HG03342 (cell line): ENCODE measurements around the gene MORF4L2.

Experiments used
- ATAC-seq: cut with Tn5 transposase; IDR thresholded peaks from one replicate; pipeline ENCODE4 v1.9.1; 2021; ENCODE audit warnings: mild to moderate bottlenecking, moderate library complexity; ENCODE audit not compliant: unreplicated experiment

MORF4L2 gene

DNA sequence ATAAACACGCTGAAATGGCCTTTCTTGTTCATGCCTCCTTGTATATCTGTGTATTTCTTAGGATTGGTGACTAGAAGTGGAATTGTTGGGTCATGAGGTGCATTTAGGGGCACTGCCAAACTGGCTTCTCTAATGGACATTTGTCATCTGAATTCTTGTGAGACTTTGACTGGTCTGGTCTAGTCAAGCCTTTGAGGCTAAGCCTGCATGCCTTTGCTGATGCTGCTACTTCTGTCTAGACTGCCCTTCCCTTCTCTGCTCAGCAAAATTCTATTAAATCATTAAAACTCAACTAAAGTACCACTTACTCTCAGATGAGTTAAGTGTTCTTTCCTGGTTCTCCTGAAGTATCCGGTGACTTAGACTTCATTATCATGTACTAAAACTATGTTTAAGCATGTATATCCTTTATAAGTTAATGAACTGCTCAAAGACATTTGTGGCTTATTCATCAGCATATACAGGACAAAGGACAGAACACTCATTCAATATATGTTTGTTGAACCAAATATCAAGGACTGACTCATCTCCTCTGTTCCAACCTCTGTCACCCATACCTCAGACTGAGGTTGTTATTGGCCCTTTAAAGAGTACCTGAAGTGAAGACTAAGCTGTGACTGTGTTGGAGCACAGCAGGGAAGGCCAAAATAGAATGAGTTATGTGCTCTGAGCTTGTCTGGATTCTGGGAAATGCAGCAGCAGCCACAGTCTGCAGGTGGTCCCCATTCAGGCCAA, 48.7 kb downstream of the MORF4L2 start:
- no peak for ATAC-seq

GRCh38 chrX:103635436-103635835, 51.1 kb downstream of the MORF4L2 start:
- ATAC-seq = no peak

DNA sequence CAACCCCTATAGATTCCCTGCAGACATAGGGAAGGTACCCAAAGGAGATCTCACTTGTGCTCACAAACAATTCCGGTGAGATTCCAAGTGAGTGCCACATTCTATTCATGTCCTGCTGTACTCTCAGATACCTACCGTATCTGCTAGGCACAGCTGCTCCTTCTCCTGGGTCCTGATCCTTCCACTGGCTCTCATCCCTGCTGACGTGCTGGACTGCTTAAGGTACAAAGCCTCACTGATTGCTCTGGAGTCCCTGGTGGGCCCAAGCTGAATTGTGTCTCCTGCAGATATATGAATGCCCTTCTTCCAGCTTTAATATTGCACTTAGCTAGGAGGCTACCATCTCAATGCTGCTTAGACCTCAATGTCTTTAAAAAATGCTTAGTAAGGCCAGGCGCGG, 55.4 kb downstream of the MORF4L2 start:
- ATAC-seq = no peak

DNA sequence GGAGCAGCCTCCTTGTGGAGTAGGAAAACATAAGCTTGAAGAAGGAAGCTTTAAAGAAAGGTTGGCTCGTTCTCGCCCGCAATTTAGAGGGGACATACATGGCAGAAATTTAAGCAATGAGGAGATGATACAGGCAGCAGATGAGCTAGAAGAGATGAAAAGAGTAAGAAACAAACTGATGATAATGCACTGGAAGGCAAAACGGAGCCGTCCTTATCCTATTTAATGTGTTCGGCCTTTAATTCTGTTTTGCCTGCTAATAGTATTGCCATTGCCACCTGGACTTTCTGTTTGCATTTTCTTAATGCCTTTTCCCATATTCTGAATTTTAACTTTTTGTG, 56.4 kb downstream of the MORF4L2 start:
- no peak for ATAC-seq

DNA sequence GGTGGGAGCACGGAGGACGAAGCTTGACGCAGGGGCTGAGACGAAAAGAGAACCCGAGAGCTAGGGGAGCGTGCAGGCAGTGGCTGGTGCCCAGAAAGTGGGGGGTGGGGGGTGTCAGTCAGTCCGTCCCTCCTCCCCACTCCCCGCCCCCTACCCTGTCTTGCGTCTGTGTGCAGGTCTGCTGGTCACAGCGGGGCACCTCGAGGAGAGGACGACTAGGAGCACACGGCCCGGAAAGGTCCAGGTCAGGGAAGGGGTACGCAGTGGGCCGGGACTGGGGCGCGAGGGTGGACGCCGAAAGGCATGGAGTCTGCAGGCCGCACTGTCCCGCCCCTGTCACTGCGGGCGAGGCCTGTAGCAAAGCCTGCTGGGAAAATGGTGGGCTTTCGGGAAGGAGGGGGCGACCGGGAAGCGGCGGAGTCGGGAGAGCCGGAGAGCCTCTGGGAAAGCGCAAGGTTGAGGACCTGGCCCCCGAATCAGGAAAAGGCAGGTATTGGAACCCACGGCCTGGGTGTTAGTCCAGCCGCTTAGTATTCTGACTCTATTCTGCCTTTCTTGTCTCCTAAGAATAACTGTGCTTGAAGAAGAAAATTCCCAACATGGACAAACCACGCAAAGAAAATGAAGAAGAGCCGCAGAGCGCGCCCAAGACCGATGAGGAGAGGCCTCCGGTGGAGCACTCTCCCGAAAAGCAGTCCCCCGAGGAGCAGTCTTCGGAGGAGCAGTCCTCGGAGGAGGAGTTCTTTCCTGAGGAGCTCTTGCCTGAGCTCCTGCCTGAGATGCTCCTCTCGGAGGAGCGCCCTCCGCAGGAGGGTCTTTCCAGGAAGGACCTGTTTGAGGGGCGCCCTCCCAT, 57.0 kb downstream of the MORF4L2 start:
- peak; percentile 31 for ATAC-seq

DNA sequence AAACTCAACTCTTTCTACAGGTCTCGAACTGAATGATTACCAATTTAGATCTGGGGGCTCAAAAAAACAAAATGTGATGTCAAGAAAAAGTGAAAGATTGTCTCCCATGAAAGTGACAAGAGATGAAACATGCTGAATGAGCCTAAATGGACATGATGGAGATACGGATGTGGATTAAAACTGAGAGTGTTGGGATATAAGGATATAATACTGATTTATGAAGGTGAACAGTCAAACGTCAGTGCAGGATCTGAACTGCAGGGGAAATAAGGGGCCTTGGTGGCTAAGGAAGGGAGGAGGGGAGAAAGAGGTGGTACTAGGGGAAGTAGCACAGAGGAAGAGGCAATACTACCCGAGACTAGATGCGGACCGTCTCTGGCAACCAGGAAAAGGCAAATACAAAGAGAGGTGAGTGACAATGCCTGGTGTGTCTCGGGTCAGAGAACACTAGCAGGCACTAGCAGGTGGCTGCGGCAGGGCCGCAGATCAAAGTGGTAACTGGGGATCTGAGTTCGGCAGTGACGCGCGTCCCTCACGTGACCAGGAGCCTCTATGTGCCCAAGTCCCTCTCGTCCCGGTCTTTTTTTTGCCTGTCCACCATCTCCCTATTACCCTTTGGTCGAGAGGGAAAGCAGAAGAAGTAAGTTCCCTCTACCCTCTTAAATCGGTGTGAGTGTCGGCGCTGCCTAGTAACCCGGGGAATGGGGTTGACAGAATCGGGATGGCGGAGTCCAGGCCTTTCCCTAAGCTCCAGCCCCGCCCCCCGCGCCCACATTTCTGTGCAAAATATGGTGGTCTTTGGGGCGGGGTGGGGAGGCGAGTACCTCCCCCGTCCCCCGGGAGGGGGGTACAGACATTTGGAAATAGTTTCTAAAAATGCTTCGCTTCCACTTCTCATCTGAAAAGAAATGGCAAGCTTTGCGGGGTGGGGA, 57.8 kb downstream of the MORF4L2 start, which contains the start of gene TCEAL1:
TCEAL1 (plus strand) TSS at position 590 of the 932 bp plus-strand sequence. CDS start 942 bp downstream, outside the sequence.
- peak; percentile 72 for ATAC-seq

DNA sequence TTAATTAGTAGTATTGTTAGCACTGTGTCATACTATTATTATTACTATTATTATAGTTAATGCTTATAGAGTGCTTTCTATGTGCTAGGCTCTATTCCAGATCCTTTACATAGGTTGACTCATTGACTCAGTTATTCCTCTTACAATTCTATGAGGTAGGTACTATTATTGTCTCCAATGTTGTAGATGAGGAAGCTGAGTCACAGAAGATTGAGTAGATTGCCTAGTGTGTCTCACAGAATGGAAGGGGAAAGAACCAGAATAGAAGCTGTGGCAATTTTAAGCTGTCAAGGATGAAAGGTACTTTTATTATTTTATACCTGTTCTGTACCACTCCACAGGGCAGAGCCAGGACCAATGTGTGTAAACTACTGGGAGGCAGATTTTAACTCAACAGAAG, 59.6 kb downstream of the MORF4L2 start:
- ATAC-seq = no peak
